ENCODE results near the gene SF3B6.
"Not testable (repeated sequence)": the region's sequence is repeated elsewhere in the genome, so short reads cannot be mapped to it uniquely, and the experiment has no call there.

The SF3B6 gene

DNA sequence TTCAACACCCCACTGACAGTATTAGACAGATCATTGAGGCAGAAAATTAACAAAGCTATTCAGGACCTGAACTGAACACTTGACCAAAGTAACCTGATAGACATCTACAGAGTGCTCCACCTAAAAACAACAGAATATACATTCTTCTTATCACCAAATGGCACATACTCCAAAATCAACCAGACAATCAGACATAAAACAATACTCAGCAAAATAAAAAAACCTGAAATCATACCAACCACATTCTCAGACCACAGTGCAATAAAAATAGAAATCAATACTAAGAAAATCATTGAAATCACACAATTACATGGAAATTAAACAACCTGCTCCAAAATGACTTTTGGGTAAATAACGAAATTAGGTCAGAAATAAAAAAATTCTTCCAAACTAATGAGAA is 31.2 kb upstream of the SF3B6 start:
- ATAC-seq (replicated peaks; ENCODE audit: extremely low read depth, poor library complexity, severe bottlenecking) = no peak
- H3K36me3 Mint-ChIP-seq (ENCODE audit: insufficient read depth) = no peaks in the 10 kb centered on the region
- no peak for DNase-seq (ENCODE audit: low spot score in 2 of 2)
- peaks cover 10% of the 10 kb centered on the region for H3K9me3 Mint-ChIP-seq
- no peaks in the 10 kb centered on the region for H3K4me1 Mint-ChIP-seq
- no peak overlapping the region for H3K4me3 Mint-ChIP-seq
- no peaks in the 10 kb centered on the region for H3K27me3 Mint-ChIP-seq
- H3K27ac Mint-ChIP-seq (ENCODE audit: low read depth) = no peak overlapping the region

DNA sequence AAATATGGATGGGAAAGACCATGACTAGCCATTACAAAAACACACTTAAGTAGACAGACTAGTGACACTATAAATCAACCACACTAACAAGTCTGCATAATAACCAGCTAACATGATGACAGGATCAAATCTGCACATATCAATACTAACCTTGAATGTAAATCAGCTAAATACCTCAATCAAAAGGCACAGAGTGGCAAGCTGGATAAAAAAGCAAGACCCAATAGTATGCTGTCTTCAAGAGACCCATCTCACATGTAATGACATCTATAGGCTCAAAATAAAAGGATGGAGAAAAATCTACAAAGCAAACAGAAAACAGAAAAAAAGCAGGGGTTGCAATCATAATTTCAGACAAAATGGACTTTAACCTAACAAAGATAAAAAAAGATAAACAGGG is 30.7 kb upstream of the SF3B6 start:
- ATAC-seq (replicated peaks; ENCODE audit: extremely low read depth, poor library complexity, severe bottlenecking) = no peak
- Mint-ChIP-seq H3K9me3 (peaks cover 10% of the 10 kb centered on the region), H3K4me1 (no peaks in the 10 kb centered on the region), H3K36me3 (ENCODE audit: insufficient read depth) (no peaks in the 10 kb centered on the region), H3K27me3 (no peaks in the 10 kb centered on the region), H3K27ac (ENCODE audit: low read depth) (no peak overlapping the region), H3K4me3 (no peak overlapping the region)
- DNase-seq (ENCODE audit: low spot score in 2 of 2) = no peak

DNA sequence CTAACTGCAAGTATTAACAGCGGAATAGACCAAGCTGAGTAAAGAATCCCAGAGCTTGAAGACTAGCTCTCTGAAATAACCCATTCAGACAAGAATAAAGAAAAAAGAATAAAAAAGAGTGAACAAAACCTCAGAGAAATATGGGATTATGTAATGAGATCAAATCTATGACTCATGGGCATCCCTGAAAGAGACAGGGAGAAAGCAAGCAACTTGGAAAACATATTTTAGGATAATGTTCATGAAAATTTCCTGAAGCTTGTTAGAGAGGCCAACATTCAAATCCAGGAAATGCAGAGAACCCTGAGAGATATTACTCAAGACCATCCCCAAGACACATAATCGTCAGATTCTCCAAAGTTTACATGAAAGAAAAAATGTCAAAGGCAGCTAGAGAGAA is 29.7 kb upstream of the SF3B6 start:
- no peaks in the 10 kb centered on the region for H3K4me1 Mint-ChIP-seq
- H3K9me3 Mint-ChIP-seq = peaks cover 10% of the 10 kb centered on the region
- no peaks in the 10 kb centered on the region for H3K36me3 Mint-ChIP-seq (ENCODE audit: insufficient read depth)
- H3K27me3 Mint-ChIP-seq = no peaks in the 10 kb centered on the region
- H3K27ac Mint-ChIP-seq (ENCODE audit: low read depth) = no peak overlapping the region
- ATAC-seq (replicated peaks; ENCODE audit: extremely low read depth, poor library complexity, severe bottlenecking) (no peak), DNase-seq (ENCODE audit: low spot score in 2 of 2) (no peak)
- no peak overlapping the region for H3K4me3 Mint-ChIP-seq

DNA sequence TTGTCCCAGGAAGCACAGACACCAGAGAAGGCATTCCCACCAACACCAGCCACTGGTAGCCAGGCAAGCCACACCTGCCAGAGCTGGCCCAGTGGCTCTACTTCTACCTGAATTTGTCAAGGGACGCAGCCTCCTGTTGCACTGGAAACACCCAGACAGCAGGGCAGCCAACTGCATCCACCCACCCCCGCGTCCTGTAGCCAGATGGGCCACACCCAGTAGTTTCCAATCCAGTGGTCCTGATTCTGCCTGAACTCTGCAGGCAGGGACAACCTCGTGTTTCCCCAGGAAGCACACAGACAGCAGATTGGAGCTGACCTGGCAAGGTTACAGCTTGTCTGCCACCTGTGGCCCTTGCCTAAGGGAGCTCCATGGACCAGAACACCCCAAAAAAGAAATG is 28.8 kb upstream of the SF3B6 start:
- DNase-seq (ENCODE audit: low spot score in 2 of 2) = no peak
- Mint-ChIP-seq H3K27me3 (no peaks in the 10 kb centered on the region), H3K27ac (ENCODE audit: low read depth) (no peak overlapping the region), H3K4me1 (no peaks in the 10 kb centered on the region), H3K36me3 (ENCODE audit: insufficient read depth) (no peaks in the 10 kb centered on the region), H3K9me3 (peaks cover 15% of the 10 kb centered on the region), H3K4me3 (no peak overlapping the region)
- no peak for ATAC-seq (replicated peaks; ENCODE audit: extremely low read depth, poor library complexity, severe bottlenecking)

DNA sequence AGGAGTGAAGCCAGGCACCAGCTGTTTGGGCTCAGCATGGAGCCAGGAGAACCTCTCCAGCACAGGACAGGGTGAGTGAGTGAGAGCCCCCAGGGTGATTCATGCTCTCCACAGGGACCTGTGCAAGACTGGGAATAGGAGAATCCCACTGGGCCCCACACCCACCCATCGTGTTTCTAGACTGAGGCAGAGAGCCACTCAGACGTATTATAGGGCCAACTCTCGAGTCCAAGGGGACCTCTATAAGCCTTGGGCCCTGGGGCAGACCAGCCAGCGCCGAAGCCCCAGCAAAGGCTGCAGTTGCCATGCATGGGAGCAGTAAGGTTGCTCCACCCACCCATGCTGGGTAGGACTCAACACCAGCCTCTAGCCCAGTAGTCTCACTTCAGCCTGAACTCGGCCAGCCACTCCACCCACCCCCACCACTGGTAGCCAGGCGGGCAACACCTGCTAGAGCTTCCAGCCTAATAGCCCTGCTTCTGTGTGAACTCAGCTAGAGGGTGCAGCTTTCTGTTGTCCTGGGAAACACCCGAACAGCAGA is 28.1 kb upstream of the SF3B6 start:
- no peaks in the 10 kb centered on the region for H3K4me1 Mint-ChIP-seq
- ATAC-seq (replicated peaks; ENCODE audit: extremely low read depth, poor library complexity, severe bottlenecking) (no peak), DNase-seq (ENCODE audit: low spot score in 2 of 2) (no peak)
- H3K27ac Mint-ChIP-seq (ENCODE audit: low read depth) = no peak overlapping the region
- no peaks in the 10 kb centered on the region for H3K27me3 Mint-ChIP-seq
- no peaks in the 10 kb centered on the region for H3K36me3 Mint-ChIP-seq (ENCODE audit: insufficient read depth)
- no peak overlapping the region for H3K4me3 Mint-ChIP-seq
- H3K9me3 Mint-ChIP-seq = peaks cover 17% of the 10 kb centered on the region

GRCh38 chr2:24102677-24103076 is 26.6 kb upstream of the SF3B6 start:
- Mint-ChIP-seq H3K27ac (ENCODE audit: low read depth) (no peak overlapping the region), H3K4me1 (no peaks in the 10 kb centered on the region), H3K27me3 (no peaks in the 10 kb centered on the region), H3K9me3 (peaks cover 19% of the 10 kb centered on the region), H3K36me3 (ENCODE audit: insufficient read depth) (no peaks in the 10 kb centered on the region), H3K4me3 (no peak overlapping the region)
- DNase-seq (ENCODE audit: low spot score in 2 of 2) (no peak), ATAC-seq (replicated peaks; ENCODE audit: extremely low read depth, poor library complexity, severe bottlenecking) (no peak)

GRCh38 chr2:24101992-24102391 is 25.9 kb upstream of the SF3B6 start:
- no peaks in the 10 kb centered on the region for H3K27me3 Mint-ChIP-seq
- H3K4me1 Mint-ChIP-seq = no peaks in the 10 kb centered on the region
- no peak for DNase-seq (ENCODE audit: low spot score in 2 of 2)
- peaks cover 12% of the 10 kb centered on the region for H3K9me3 Mint-ChIP-seq
- H3K36me3 Mint-ChIP-seq (ENCODE audit: insufficient read depth) = peaks cover 1% of the 10 kb centered on the region
- no peak overlapping the region for H3K4me3 Mint-ChIP-seq
- no peak overlapping the region for H3K27ac Mint-ChIP-seq (ENCODE audit: low read depth)
- ATAC-seq (replicated peaks; ENCODE audit: extremely low read depth, poor library complexity, severe bottlenecking) = no peak

GRCh38 chr2:24100732-24101131 is 24.6 kb upstream of the SF3B6 start:
- not testable (repeated sequence) for H3K4me1 Mint-ChIP-seq; H3K36me3 Mint-ChIP-seq (ENCODE audit: insufficient read depth)

DNA sequence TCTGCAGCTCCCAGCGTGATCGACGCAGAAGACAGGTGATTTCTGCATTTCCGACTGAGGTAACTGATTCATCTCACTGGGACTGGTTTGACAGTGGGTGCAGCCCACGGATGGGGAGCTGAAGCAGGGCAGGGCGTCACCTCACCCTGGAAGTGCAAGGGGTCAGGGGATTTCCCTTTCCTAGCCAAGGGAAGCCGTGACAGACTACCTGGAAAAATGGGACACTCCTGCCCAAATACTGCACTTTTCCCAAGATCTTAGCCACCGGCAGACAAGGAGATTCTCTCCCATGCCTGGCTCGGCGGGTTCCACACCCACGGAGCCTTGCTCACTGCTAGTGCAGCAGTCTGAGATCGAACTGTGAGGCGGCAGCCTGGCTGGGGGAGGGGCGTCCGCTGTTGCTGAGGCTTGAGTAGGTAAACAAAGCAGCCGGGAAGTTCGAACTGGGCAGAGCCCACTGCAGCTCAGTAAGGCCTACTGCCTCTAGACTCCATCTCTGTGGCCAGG is 19.1 kb upstream of the SF3B6 start:
- H3K9me3 Mint-ChIP-seq = peaks cover 10% of the 10 kb centered on the region
- not testable (repeated sequence) for H3K27me3 Mint-ChIP-seq; H3K4me3 Mint-ChIP-seq; ATAC-seq (replicated peaks; ENCODE audit: extremely low read depth, poor library complexity, severe bottlenecking); H3K27ac Mint-ChIP-seq (ENCODE audit: low read depth); H3K36me3 Mint-ChIP-seq (ENCODE audit: insufficient read depth); H3K4me1 Mint-ChIP-seq; DNase-seq (ENCODE audit: low spot score in 2 of 2)

More at GRCh38 chr2:24100732-24101131, 24.6 kb upstream of the SF3B6 start:
- H3K9me3 Mint-ChIP-seq = peaks cover 12% of the 10 kb centered on the region
- not testable (repeated sequence) for H3K4me3 Mint-ChIP-seq; DNase-seq (ENCODE audit: low spot score in 2 of 2); H3K27me3 Mint-ChIP-seq; H3K27ac Mint-ChIP-seq (ENCODE audit: low read depth); ATAC-seq (replicated peaks; ENCODE audit: extremely low read depth, poor library complexity, severe bottlenecking)

DNA sequence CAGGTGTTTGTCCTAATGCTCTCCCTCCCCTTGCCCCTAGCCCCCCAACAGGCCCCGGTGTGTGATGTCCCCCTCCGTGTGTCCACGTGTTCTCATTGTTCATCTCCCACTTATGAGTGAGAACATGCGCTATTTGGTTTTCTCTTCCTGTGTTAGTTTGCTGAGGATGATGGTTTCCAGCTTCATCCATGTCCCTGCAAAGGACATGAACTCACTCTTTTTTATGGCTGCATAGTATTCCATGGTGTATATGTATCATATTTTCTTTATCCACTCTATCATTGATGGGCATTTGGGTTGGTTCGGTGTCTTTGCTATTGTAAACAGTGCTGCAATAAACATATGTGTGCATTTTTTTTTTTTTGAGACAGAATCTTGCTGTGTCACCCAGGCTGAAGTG is 17.1 kb upstream of the SF3B6 start:
- H3K27ac Mint-ChIP-seq (ENCODE audit: low read depth); H3K4me3 Mint-ChIP-seq; H3K4me1 Mint-ChIP-seq; DNase-seq (ENCODE audit: low spot score in 2 of 2); H3K9me3 Mint-ChIP-seq; ATAC-seq (replicated peaks; ENCODE audit: extremely low read depth, poor library complexity, severe bottlenecking); H3K27me3 Mint-ChIP-seq; H3K36me3 Mint-ChIP-seq (ENCODE audit: insufficient read depth): not testable (repeated sequence)

DNA sequence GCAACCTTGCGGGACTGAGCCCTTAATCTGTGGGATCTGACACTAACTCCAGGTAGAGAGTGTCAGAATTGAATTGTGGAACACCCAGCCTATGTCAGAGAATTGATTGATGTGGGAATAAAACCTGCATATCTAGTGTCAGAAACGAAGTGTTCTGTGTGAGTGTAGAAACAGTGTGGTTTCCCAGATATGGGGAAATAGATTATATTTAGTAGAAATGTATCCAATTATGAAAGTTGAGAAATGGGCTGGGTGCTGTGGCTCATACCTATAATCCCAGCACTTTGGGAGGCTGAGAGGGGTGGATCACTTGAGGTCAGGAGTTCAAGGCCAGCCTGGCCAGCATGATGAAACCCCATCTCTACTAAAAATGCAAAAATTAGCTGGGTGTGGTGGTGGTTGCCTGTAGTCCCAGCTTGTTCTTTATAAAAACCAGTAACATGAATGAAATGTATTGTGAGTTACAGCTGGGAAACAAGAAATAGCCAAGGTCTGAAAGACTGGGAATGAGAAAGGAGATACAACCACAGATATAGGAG is 12.8 kb upstream of the SF3B6 start:
- Mint-ChIP-seq H3K36me3 (ENCODE audit: insufficient read depth) (peaks cover 5% of the 10 kb centered on the region), H3K4me3 (no peak overlapping the region), H3K27me3 (no peaks in the 10 kb centered on the region), H3K9me3 (no peaks in the 10 kb centered on the region), H3K27ac (ENCODE audit: low read depth) (no peak overlapping the region), H3K4me1 (peaks cover 13% of the 10 kb centered on the region)
- DNase-seq (ENCODE audit: low spot score in 2 of 2) (no peak), ATAC-seq (replicated peaks; ENCODE audit: extremely low read depth, poor library complexity, severe bottlenecking) (no peak)

- ATAC-seq (replicated peaks; ENCODE audit: extremely low read depth, poor library complexity, severe bottlenecking) (no peak), DNase-seq (ENCODE audit: low spot score in 2 of 2) (no peak)
- Mint-ChIP-seq H3K27me3 (no peaks in the 10 kb centered on the region), H3K36me3 (ENCODE audit: insufficient read depth) (peaks cover 6% of the 10 kb centered on the region), H3K27ac (ENCODE audit: low read depth) (no peak overlapping the region), H3K4me1 (peaks cover 16% of the 10 kb centered on the region), H3K4me3 (no peak overlapping the region), H3K9me3 (no peaks in the 10 kb centered on the region)
Observed at GRCh38 chr2:24087032-24087431, 10.9 kb upstream of the SF3B6 start.

DNA sequence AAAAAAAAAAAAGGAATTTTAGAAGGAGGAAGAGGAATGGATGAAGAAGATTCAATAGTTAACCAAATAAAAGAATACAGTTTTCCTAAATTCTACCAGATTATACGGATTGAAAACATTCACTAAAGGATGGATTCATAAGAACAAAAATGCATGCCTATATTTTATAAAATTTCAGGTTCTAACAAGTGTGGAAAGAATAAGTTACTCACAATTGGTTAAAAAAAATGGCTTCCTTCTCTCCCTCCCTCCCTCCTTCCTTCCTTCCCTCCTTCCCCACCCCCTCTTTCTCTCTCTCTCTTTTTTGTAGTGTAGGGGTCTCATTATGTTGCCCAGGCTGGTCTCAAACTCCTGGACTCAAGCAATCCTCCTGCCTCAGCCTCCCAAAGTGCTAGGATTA is 10.1 kb upstream of the SF3B6 start:
- H3K4me3 Mint-ChIP-seq = no peak overlapping the region
- peaks cover 16% of the 10 kb centered on the region for H3K4me1 Mint-ChIP-seq
- ATAC-seq (replicated peaks; ENCODE audit: extremely low read depth, poor library complexity, severe bottlenecking) = no peak
- no peak overlapping the region for H3K27ac Mint-ChIP-seq (ENCODE audit: low read depth)
- H3K36me3 Mint-ChIP-seq (ENCODE audit: insufficient read depth) = peaks cover 10% of the 10 kb centered on the region
- no peaks in the 10 kb centered on the region for H3K27me3 Mint-ChIP-seq
- no peaks in the 10 kb centered on the region for H3K9me3 Mint-ChIP-seq
- no peak for DNase-seq (ENCODE audit: low spot score in 2 of 2)

DNA sequence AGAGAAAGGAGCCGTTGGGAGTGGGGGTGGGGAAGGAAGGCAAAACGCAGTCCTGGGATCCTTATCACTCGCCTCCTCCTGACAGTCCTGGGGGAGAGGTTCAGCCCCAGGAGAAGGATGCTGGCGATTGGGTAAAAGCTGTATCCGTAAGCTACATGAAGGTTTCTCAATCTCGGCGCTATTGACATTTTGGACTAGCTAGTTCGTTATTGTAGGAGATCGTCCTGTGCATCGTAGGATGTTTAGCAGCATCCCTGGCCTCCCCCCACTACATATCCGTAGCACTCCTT is 9.0 kb upstream of the SF3B6 start:
- peaks cover 16% of the 10 kb centered on the region for H3K4me1 Mint-ChIP-seq
- H3K27ac Mint-ChIP-seq (ENCODE audit: low read depth) = no peak overlapping the region
- H3K4me3 Mint-ChIP-seq = peak overlapping the region; percentile 81
- H3K9me3 Mint-ChIP-seq = no peaks in the 10 kb centered on the region
- ATAC-seq (replicated peaks; ENCODE audit: extremely low read depth, poor library complexity, severe bottlenecking) (no peak), DNase-seq (ENCODE audit: low spot score in 2 of 2) (no peak)
- peaks cover 10% of the 10 kb centered on the region for H3K36me3 Mint-ChIP-seq (ENCODE audit: insufficient read depth)
- no peaks in the 10 kb centered on the region for H3K27me3 Mint-ChIP-seq
